Measurements from ENCODE around the gene YBX1.
"Not testable (repeated sequence)": the region's sequence is repeated elsewhere in the genome, so short reads cannot be mapped to it uniquely, and the experiment has no call there.

DNA sequence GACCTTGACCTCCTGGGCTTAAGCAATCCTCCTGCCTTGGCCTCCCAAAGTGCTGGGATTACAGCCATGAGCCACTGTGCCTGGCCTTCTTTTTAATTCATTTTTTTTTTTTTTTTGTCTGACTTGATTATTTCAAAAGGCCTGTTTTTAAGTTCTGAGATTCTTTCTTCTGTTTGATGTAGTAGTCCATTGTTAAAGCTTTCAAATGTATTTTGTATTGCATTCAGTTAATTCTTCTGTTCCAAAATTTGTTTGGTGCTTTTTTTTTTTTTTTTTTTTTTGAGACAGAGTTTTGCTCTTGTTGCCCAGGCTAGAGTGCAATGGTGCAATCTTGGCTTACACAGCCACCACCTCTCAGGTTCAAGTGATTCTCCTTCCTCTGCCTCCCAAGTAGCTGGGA is 32.2 kb downstream of the YBX1 start:
- TF ChIP-seq, protein P1, sequence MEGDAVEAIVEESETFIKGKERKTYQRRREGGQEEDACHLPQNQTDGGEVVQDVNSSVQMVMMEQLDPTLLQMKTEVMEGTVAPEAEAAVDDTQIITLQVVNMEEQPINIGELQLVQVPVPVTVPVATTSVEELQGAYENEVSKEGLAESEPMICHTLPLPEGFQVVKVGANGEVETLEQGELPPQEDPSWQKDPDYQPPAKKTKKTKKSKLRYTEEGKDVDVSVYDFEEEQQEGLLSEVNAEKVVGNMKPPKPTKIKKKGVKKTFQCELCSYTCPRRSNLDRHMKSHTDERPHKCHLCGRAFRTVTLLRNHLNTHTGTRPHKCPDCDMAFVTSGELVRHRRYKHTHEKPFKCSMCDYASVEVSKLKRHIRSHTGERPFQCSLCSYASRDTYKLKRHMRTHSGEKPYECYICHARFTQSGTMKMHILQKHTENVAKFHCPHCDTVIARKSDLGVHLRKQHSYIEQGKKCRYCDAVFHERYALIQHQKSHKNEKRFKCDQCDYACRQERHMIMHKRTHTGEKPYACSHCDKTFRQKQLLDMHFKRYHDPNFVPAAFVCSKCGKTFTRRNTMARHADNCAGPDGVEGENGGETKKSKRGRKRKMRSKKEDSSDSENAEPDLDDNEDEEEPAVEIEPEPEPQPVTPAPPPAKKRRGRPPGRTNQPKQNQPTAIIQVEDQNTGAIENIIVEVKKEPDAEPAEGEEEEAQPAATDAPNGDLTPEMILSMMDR (IDR thresholded peaks at IDR 0.05; ENCODE audit: poor library complexity): not testable (repeated sequence)
- TF ChIP-seq EZH2phosphoT487 (IDR thresholded peaks at IDR 0.05; ENCODE audit: low read depth, severe bottlenecking, unreplicated experiment); EZH2 (IDR thresholded peaks at IDR 0.05; ENCODE audit: borderline replicate concordance): not testable (repeated sequence)

Measured in hepatocyte (in vitro differentiated cells).